Measurements from ENCODE around the gene SWT1.
"Not testable (repeated sequence)": the region's sequence is repeated elsewhere in the genome, so short reads cannot be mapped to it uniquely, and the experiment has no call there.

Gene SWT1

DNA sequence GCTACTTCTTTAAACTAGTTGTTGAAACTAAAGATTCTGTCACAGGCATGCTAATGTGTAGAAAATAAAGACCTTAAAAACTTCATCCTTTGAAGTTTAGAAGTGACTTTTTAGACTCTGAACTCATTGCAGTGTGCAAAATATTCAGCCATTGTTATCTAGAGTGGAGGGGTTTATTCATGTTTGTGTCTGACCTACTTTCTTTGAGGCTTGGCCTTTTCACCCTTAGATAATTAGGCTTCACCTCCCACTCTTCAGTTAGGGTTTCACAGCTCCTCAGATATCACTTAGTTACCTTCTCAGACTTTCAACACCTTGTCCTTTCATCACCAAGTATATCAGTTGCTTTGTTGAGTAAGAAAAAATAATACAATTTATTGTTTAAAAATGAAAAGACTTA is 84.2 kb downstream of the SWT1 start:
- DNase-seq (ENCODE audit: low read depth), result no peak
- H3K4me3 ChIP-seq (ENCODE audit: low read depth, low read length), result no peak overlapping the region
- TF ChIP-seq CTCF (IDR thresholded peaks at IDR 0.05; ENCODE audit: insufficient read depth, low read depth, low read length, missing control alignments), result no peak

DNA sequence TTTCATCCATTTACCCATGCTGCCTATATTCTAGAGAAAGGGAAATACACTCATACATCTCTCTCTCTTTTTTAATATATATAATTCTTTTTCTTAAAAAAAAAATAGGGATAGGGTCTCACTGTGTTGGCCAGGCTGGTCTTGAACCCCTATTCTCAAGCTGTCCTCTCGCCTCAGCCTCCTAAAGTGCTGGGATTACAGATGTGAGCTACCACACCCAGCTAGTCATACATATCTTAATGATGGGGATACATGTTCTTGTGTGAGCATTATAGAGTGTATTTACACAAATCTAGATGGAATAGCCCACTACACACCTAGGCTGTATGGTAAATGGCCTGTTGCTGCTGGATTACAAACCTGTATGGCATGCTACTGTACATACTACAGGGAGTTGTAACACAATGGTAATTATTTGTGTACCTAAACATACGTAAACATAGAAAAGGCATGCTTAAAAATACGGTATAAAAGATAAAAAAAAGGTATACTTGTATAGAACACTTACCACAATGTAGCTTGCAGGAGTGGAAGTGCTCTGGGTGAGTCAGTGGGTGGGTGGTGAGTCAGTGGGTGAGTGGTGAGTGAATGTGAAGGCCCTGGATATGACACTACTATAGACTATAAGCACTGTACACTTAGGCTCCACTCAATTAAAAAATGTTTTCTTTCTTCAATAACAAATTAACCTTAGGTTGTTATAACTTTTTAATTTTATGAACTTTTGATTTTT is 87.2 kb downstream of the SWT1 start:
- no peak for DNase-seq (ENCODE audit: low read depth)
- no peak overlapping the region for H3K4me3 ChIP-seq (ENCODE audit: low read depth, low read length)
- no peak for TF ChIP-seq CTCF (IDR thresholded peaks at IDR 0.05; ENCODE audit: insufficient read depth, low read depth, low read length, missing control alignments)

DNA sequence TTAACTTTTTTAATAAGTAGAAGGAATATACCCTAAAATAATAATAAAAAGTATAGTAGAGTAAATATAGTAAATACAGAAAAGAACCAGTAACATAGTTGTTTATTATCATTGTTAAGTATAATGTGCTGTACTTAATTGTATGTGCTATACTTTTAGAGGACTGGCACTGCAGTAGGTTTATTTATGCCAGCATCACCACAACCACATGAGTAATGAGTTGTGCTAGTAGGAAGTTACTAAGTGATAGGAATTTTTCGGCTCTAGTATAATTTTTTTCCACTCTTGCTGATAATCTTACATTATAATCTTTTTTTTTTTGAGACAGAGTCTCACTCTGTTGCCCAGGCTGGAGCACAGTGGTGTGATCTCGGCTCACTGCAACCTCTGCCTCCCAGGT is 88.5 kb downstream of the SWT1 start:
- no peak overlapping the region for H3K4me3 ChIP-seq (ENCODE audit: low read depth, low read length)
- TF ChIP-seq CTCF (IDR thresholded peaks at IDR 0.05; ENCODE audit: insufficient read depth, low read depth, low read length, missing control alignments), result no peak
- no peak for DNase-seq (ENCODE audit: low read depth)

- no peak overlapping the region for H3K4me3 ChIP-seq (ENCODE audit: low read depth, low read length)
- TF ChIP-seq CTCF (IDR thresholded peaks at IDR 0.05; ENCODE audit: insufficient read depth, low read depth, low read length, missing control alignments), result no peak
- no peak for DNase-seq (ENCODE audit: low read depth)
These were observed 92.6 kb downstream of the SWT1 start for GRCh38 chr1:185249563-185249962.

- no peak overlapping the region for H3K4me3 ChIP-seq (ENCODE audit: low read depth, low read length)
- TF ChIP-seq CTCF (IDR thresholded peaks at IDR 0.05; ENCODE audit: insufficient read depth, low read depth, low read length, missing control alignments), result no peak
- no peak for DNase-seq (ENCODE audit: low read depth)
These were observed 93.1 kb downstream of the SWT1 start for GRCh38 chr1:185250063-185250462.

- not testable (repeated sequence) for H3K4me3 ChIP-seq (ENCODE audit: low read depth, low read length); DNase-seq (ENCODE audit: low read depth)
These were observed 95.0 kb downstream of the SWT1 start for GRCh38 chr1:185251928-185252327.

GRCh38 chr1:185252404-185252803 is 95.4 kb downstream of the SWT1 start:
- DNase-seq (ENCODE audit: low read depth); H3K4me3 ChIP-seq (ENCODE audit: low read depth, low read length): not testable (repeated sequence)

DNA sequence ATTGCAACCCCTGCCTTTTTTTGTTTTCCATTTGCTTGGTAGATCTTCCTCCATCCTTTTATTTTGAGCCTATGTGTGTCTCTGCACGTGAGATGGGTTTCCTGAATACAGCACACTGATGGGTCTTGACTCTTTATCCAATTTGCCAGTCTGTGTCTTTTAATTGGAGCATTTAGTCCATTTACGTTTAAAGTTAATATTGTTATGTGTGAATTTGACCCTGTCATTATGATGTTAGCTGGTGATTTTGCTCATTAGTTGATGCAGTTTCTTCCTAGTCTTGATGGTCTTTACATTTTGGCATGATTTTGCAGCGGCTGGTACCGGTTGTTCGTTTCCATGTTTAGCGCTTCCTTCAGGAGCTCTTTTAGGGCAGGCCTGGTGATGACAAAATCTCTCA is 98.6 kb downstream of the SWT1 start:
- H3K4me3 ChIP-seq (ENCODE audit: low read depth, low read length); DNase-seq (ENCODE audit: low read depth): not testable (repeated sequence)

GRCh38 chr1:185257116-185257949 is 100.4 kb downstream of the SWT1 start:
- DNase-seq (ENCODE audit: low read depth); H3K4me3 ChIP-seq (ENCODE audit: low read depth, low read length): not testable (repeated sequence)
